Karpas-422 (cell line): ENCODE measurements around the gene IL1R1. TPM values are rescaled to one million over a fixed set of nuclear protein-coding genes. Genes with fewer than 3 reads are reported as not detected.

Experiments
- DNase-seq: peaks from one replicate; pipeline ENCODE4 v3.0.0-alpha.2; 2015
- H2AFZ ChIP-seq: fragments of 200-600 bp; sonication (generic); 2 replicates; pipeline ENCODE4 v1.6.1; 2014; ENCODE audit warnings: antibody characterized with exemption, low read length, mixed read lengths
- H3K27ac ChIP-seq: fragments of 200-600 bp; sonication (generic); 2 replicates; pipeline ENCODE4 v1.5.1; 2014; ENCODE audit warnings: mild to moderate bottlenecking, low read length, moderate library complexity
- H3K27me3 ChIP-seq: fragments of 200-600 bp; sonication (generic); 2 replicates; pipeline ENCODE4 v1.6.1; 2014; ENCODE audit warnings: low read length, mixed read lengths
- H3K36me3 ChIP-seq: fragments of 200-600 bp; sonication (generic); 2 replicates; pipeline ENCODE4 v1.6.1; 2014; ENCODE audit warnings: low read length, mixed read lengths; ENCODE audit not compliant: insufficient read depth
- H3K4me1 ChIP-seq: fragments of 200-600 bp; sonication (generic); 2 replicates; pipeline ENCODE4 v1.6.1; 2014; ENCODE audit warnings: mild to moderate bottlenecking, low read length, mixed read lengths
- H3K4me2 ChIP-seq: fragments of 200-600 bp; sonication (generic); 2 replicates; pipeline ENCODE4 v1.6.1; 2014; ENCODE audit warnings: low read length, low read depth, mild to moderate bottlenecking; ENCODE audit not compliant: poor library complexity, severe bottlenecking
- H3K4me3 ChIP-seq: fragments of 200-600 bp; sonication (generic); 2 replicates; pipeline ENCODE4 v1.5.1; 2014; ENCODE audit warnings: mild to moderate bottlenecking, antibody characterized with exemption, low read length, mixed read lengths
- H3K79me2 ChIP-seq: fragments of 200-600 bp; sonication (generic); 2 replicates; pipeline ENCODE4 v1.6.1; 2014; ENCODE audit warnings: mild to moderate bottlenecking, low read length, mixed read lengths
- H3K9ac ChIP-seq: fragments of 200-600 bp; sonication (generic); 2 replicates; pipeline ENCODE4 v1.6.0; 2014; ENCODE audit warnings: low read length
- H3K9me2 ChIP-seq: fragments of 200-600 bp; sonication (generic), shearing (Covaris generic); replicated peaks from 2 replicates; pipeline ENCODE4 v1.6.0; 2014; ENCODE audit warnings: mild to moderate bottlenecking, low read length, moderate library complexity; ENCODE audit not compliant: insufficient read depth
- H3K9me3 ChIP-seq: fragments of 300-700, 200-600 bp; sonication (generic); 2 replicates; pipeline ENCODE4 v1.6.1; 2014; ENCODE audit warnings: low read length, mixed read lengths
- H4K20me1 ChIP-seq: fragments of 200-600 bp; sonication (generic); 2 replicates; pipeline ENCODE4 v1.6.1; 2014; ENCODE audit warnings: mild to moderate bottlenecking, antibody characterized with exemption, low read length, low read depth; ENCODE audit not compliant: insufficient read depth
- total RNA-seq: library from RNA; depleted of rRNA; stranded (reverse); fragments of >200 nt; shearing (Covaris generic); gene quantifications from 2 replicates; pipeline ENCODE4 v1.2.3, GENCODE V29; 2014; ENCODE audit warnings: low replicate concordance

IL1R1 gene
- total RNA-seq, 1 experiment from 2014 or later, result not detected

DNA sequence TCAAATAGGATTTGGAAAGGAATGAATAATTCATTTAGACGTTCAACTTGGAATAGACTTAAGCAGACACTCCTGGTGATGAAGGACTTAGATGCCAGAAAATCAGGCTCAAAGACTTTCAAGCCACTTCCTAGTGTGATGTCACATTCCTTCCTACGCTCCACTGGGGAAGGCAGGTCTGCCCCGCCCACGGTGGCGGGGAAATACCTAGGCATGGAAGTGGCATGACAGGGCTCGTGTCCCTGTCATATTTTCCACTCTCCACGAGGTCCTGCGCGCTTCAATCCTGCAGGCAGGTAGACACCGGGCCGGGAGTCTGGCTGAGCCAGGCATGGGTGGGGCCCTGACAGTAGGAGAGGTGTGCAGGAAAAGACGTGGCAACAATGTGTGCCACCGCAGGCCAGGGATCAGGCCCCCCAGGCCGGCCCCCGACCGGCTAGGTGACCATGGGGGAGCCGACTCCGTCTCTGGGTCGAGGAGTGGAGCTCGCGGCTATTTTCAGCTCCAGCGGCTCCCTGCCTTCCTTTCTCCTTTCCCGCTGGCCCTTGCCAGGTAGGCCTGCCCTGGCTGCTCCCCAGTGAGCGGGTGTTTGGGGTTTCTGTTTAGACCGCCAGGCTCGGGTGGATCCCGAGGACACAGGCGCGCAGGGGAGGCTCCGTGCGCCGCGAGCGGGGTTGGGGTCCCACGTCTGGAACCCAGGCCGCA, 44.4 kb downstream of the IL1R1 start, which contains the start of gene IL1RL2:
Gene IL1RL2, plus strand, starts transcription at position 233 of the 705 bp plus-strand sequence. CDS start 845 bp downstream, outside the sequence.
- Histone ChIP-seq H3K9me2 (no peaks in the 10 kb centered on the region), H3K4me1 (no peaks in the 10 kb centered on the region), H4K20me1 (no peaks in the 10 kb centered on the region), H3K79me2 (no peaks in the 10 kb centered on the region), H3K36me3 (no peaks in the 10 kb centered on the region), H3K27ac (no peak within 1 kb of the TSS), H2AFZ (no peak within 1 kb of the TSS), H3K9me3 (no peaks in the 10 kb centered on the region), H3K4me3 (no peak within 1 kb of the TSS), H3K9ac (no peak within 1 kb of the TSS), H3K27me3 (no peaks in the 10 kb centered on the region), H3K4me2 (no peak within 1 kb of the TSS)
- DNase-seq, result no peak

DNA sequence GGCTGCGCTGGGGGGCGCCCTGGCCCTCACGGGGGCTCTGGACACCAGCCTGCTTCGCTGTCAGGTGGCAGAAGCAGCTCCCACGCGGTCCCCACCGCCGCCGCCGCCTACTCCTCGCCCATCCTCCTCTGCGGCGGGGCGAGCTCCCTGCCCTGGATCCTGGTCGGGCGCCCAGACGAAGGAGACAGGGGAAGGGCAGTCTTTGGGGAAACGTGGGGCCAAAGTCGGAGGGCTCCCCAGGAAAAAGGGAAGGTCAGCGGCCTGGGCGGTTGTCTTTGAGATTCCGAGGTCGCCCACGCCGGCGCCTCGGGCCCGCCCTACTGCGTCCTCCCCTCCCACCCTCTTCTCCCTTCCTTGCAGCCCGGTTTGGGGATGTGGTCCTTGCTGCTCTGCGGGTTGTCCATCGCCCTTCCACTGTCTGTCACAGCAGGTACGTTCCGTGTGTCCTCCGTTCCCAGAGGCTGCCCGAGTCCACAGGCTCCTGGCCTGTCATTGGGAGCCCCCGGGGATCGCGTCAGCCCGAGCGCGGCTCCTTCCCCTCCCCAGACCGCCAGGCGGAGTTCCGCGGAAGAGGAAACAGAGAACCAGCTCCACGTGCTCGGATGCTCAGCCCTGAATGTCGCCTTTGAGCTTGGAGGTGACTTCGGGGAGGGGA, 45.1 kb downstream of the IL1R1 start:
- Histone ChIP-seq H3K27ac (no peak overlapping the region), H4K20me1 (no peaks in the 10 kb centered on the region), H3K9me2 (no peaks in the 10 kb centered on the region), H3K9ac (no peak overlapping the region), H3K79me2 (no peaks in the 10 kb centered on the region), H3K36me3 (no peaks in the 10 kb centered on the region), H3K4me3 (no peak overlapping the region), H3K4me1 (no peaks in the 10 kb centered on the region), H3K27me3 (no peaks in the 10 kb centered on the region), H3K4me2 (no peak overlapping the region), H2AFZ (no peak overlapping the region), H3K9me3 (no peaks in the 10 kb centered on the region)
- DNase-seq, result no peak

DNA sequence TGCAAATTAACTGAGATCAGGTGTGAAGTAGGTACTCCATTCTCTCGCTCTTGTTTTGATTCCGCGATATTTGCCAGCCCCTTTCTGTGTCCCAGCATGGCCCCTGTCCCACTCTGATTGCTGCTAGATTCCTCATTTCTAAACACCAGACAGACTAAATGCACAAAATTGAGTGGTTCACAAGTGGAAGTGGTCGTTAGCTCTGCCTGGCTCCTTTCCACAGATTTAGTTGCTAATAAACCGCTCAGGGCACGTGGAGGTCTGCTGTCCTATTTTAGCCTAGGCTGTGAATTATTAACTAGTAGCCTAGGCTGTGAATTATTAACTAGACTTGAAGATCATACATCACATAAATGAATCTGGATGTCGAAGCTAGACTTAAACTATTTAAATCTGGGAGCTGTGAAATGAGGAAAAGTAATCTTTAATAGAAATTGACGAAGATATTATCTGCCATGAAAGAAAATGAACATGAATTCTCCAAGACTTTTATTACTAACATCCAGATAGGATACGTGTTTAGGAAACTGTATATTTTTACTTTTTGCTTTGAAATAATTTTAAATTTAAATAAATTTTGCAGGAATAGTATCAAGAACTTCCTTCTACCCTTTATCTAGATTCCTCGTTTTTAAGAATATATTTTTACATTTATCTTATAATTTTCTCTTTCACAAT, 48.0 kb downstream of the IL1R1 start:
- no peaks in the 10 kb centered on the region for H3K27me3 ChIP-seq
- no peaks in the 10 kb centered on the region for H3K9me3 ChIP-seq
- H3K4me2 ChIP-seq, result no peak overlapping the region
- H2AFZ ChIP-seq, result no peak overlapping the region
- H3K4me3 ChIP-seq, result no peak overlapping the region
- H3K27ac ChIP-seq, result no peak overlapping the region
- H4K20me1 ChIP-seq, result no peaks in the 10 kb centered on the region
- H3K4me1 ChIP-seq, result no peaks in the 10 kb centered on the region
- H3K9me2 ChIP-seq, result no peaks in the 10 kb centered on the region
- no peaks in the 10 kb centered on the region for H3K79me2 ChIP-seq
- no peak for DNase-seq
- no peaks in the 10 kb centered on the region for H3K36me3 ChIP-seq
- H3K9ac ChIP-seq, result no peak overlapping the region

DNA sequence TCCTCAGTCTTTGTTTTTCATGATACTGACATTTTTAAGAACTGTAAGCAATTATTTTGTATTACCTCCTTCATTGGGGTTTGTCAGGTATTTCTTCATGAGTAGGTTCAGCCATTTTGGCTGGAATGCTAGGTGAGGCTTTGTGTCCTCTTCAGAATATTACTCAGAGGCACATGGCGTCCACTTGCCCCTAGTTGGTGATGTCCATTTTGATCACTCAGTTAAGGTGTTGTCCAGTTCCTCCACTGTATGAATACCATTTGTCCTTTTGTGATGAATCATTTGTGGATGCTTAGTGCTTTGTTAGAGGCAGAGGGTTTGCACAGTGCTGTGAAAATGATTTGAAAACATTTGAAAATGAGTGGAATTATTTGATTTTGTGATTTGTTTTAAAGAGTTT, 49.0 kb downstream of the IL1R1 start:
- no peaks in the 10 kb centered on the region for H3K36me3 ChIP-seq

DNA sequence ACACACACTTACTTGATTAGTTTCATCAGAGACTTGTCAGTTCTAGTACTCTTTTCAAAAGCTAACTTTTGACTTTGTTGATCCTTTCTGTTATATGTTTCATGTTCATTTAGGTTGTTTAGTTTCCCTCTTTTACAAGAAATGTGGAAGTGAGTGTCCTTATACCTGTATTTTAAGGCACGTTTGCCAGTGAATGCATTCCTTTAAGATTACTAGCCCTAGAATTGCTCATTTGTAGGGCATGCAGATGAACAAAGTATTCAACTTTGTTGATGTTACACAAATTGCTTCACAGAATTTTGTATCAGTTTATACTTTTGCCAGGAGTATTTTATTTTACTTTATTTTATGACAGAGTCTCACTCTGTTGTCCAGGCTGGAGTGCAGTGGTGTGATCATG, 50.5 kb downstream of the IL1R1 start:
- Histone ChIP-seq H3K36me3 (no peaks in the 10 kb centered on the region), H2AFZ (no peak overlapping the region), H3K4me2 (no peak overlapping the region)

More for the DNA sequence above, 49.0 kb downstream of the IL1R1 start:
- Histone ChIP-seq H4K20me1 (no peaks in the 10 kb centered on the region), H3K4me2 (no peak overlapping the region), H3K79me2 (no peaks in the 10 kb centered on the region), H3K9me3 (no peaks in the 10 kb centered on the region), H3K9me2 (no peaks in the 10 kb centered on the region), H3K9ac (no peak overlapping the region), H3K4me1 (no peaks in the 10 kb centered on the region), H3K27ac (no peak overlapping the region), H3K27me3 (no peaks in the 10 kb centered on the region), H2AFZ (no peak overlapping the region), H3K4me3 (no peak overlapping the region)
- DNase-seq, result no peak

DNA sequence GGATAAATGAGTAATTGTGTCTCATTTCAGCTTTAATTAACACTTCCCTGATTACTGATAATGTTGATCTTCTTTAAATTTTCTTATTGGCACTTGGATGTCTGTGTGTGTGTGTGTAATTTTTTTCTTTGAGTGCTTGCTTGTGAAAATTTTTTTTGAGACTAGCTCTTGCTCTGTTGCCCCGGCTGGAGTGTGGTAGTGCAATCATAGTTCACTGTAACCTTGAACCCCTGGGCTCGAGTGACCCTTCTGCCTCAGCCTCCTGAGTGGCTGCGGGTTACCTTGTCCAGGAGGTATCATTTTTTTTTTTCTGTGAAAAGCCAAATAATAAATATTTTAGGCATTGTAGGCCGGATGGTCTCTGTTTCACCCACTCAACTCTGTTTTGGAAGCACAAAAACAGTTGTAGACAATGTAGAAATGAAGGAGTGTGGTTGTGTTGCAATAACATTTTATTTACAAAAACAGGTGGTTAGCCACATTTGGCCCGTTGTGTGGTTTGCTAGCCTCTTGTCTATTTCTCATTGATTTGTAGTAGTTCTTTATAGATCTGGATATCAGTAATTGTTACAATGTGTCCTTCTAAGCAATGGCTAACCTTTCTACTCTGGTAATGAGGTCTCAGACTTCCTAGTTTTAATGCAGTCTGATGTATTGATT, 52.2 kb downstream of the IL1R1 start:
- Histone ChIP-seq H3K9ac (no peak overlapping the region), H3K9me3 (no peaks in the 10 kb centered on the region), H3K4me3 (no peak overlapping the region), H3K4me1 (no peaks in the 10 kb centered on the region), H3K4me2 (no peak overlapping the region), H2AFZ (no peak overlapping the region), H4K20me1 (no peaks in the 10 kb centered on the region), H3K36me3 (no peaks in the 10 kb centered on the region), H3K27me3 (no peaks in the 10 kb centered on the region), H3K27ac (no peak overlapping the region), H3K9me2 (no peaks in the 10 kb centered on the region), H3K79me2 (no peaks in the 10 kb centered on the region)
- no peak for DNase-seq

More for the DNA sequence above, 50.5 kb downstream of the IL1R1 start:
- H3K9me2 ChIP-seq, result no peaks in the 10 kb centered on the region
- no peaks in the 10 kb centered on the region for H4K20me1 ChIP-seq
- no peaks in the 10 kb centered on the region for H3K9me3 ChIP-seq
- no peak overlapping the region for H3K4me3 ChIP-seq
- no peaks in the 10 kb centered on the region for H3K79me2 ChIP-seq
- no peak overlapping the region for H3K27ac ChIP-seq
- no peak for DNase-seq
- H3K9ac ChIP-seq, result no peak overlapping the region
- no peaks in the 10 kb centered on the region for H3K27me3 ChIP-seq
- no peaks in the 10 kb centered on the region for H3K4me1 ChIP-seq

DNA sequence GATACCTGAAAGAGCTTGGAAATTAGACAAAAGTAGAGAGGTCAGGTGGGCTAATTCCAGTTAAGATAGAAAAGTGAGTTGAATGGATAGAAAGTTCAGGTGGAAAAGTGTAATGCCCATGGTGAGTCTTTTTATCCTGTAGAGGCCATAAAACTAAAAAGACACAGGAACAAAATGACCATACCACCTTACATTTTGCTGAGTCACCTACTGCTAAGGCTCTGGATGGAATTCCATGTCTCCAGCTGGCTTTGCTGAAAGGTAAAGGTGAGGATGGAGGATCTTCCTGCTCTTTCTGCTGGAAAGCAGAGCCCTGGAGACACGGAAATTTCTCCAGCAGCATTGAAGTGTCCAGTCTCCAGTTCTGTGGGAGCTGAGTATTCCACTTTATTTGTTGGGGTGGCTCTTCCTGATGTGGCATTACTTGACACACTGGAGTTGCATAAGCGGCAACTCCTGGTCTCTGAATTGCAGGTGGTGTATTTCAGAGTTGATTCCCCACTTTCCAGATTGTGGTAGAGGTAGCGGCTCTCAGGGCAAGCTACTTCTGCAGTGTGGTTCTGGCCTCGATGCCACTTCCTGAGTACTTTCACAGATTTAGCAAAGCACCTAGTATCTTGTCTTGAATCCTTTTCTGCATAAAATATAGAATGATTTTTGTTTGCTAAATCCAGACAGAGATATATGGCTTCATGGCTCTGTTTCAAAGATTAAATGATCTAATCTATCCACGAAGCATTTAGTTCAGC, 55.0 kb downstream of the IL1R1 start:
- no peaks in the 10 kb centered on the region for H4K20me1 ChIP-seq
- H3K27ac ChIP-seq, result no peak overlapping the region
- H3K9ac ChIP-seq, result no peak overlapping the region
- H3K36me3 ChIP-seq, result no peaks in the 10 kb centered on the region
- no peak overlapping the region for H3K4me3 ChIP-seq
- H3K4me1 ChIP-seq, result no peaks in the 10 kb centered on the region
- H3K9me2 ChIP-seq, result no peaks in the 10 kb centered on the region
- no peaks in the 10 kb centered on the region for H3K79me2 ChIP-seq
- no peak for DNase-seq
- no peak overlapping the region for H3K4me2 ChIP-seq
- no peak overlapping the region for H2AFZ ChIP-seq
- H3K9me3 ChIP-seq, result no peaks in the 10 kb centered on the region
- H3K27me3 ChIP-seq, result no peaks in the 10 kb centered on the region
